BJ (cell line): ENCODE data around the gene GAGE12H. TPM values are rescaled to one million over a fixed set of nuclear protein-coding genes. Genes with fewer than 3 reads are reported as not detected.

Source experiments
- CTCF ChIA-PET: fragments of 350-600 bp; formaldehyde crosslinking; extraction: SDS; loops from one replicate; lab custom pipeline; 2021; ENCODE audit warnings: antibody characterized with exemption, inconsistent platforms; lab: Yijun Ruan, JAX
- POLR2A ChIA-PET: fragments of 300-600 bp; sonication (Branson Sonifier 250); formaldehyde crosslinking; extraction: SDS; loops from one replicate; lab custom pipeline; 2021; ENCODE audit warnings: antibody characterized with exemption; lab: Charles Lee
- DNase-seq: peaks from one replicate; pipeline ENCODE4 v3.0.0-alpha.2; 2011; ENCODE audit warnings: low read depth
- H3K27me3 ChIP-seq: 2 replicates; pipeline ENCODE4 v1.6.0; 2011; ENCODE audit warnings: low read length; ENCODE audit not compliant: control insufficient read depth, insufficient read depth
- H3K36me3 ChIP-seq: 2 replicates; pipeline ENCODE4 v1.5.1; 2011; ENCODE audit warnings: low read length; ENCODE audit not compliant: control insufficient read depth, insufficient read depth
- H3K4me3 ChIP-seq: 2 replicates; pipeline ENCODE4 v1.5.1; 2011; ENCODE audit warnings: low read depth, mild to moderate bottlenecking, control low read depth, low read length
- CTCF ChIP-seq: IDR thresholded peaks from 2 replicates; pipeline ENCODE4 v1.5.1; 2011; ENCODE audit warnings: low read depth, mild to moderate bottlenecking, control low read depth, inconsistent platforms, low read length, moderate library complexity; ENCODE audit not compliant: insufficient read depth
- polyA plus RNA-seq: library from polyadenylated mRNA; depleted of rRNA; stranded (reverse); fragments of >200 nt; gene quantifications from 2 replicates; pipeline ENCODE4 v1.2.3, GENCODE V29; 2011; rRNA removed
- small RNA-seq: library from RNA; depleted of rRNA; stranded (forward); fragments of <200 nt; gene quantifications from one replicate; pipeline ENCODE3, GENCODE V24; 2012; ENCODE audit warnings: low replicate concordance, low read depth; ENCODE audit not compliant: insufficient read length

The GAGE12H gene
- polyA plus RNA-seq, 1 experiment = not detected

GRCh38 chrX:49610718-49611310 is 31.1 kb downstream of the GAGE12H start:
- ChIA-PET CTCF (no interaction called here), POLR2A (no interaction called here)
- Histone ChIP-seq H3K36me3 (no peaks in the 10 kb centered on the region), H3K27me3 (no peaks in the 10 kb centered on the region), H3K4me3 (no peak overlapping the region)
- no peak for TF ChIP-seq CTCF
- no peak for DNase-seq

GRCh38 chrX:49618574-49618973 is 38.8 kb downstream of the GAGE12H start:
- ChIA-PET POLR2A (no interaction called here), CTCF (no interaction called here)
- DNase-seq = no peak
- Histone ChIP-seq H3K4me3 (no peak overlapping the region), H3K27me3 (no peaks in the 10 kb centered on the region), H3K36me3 (no peaks in the 10 kb centered on the region)
- no peak for TF ChIP-seq CTCF

- ChIA-PET POLR2A (no interaction called here), CTCF (no interaction called here)
- Histone ChIP-seq H3K4me3 (no peak overlapping the region), H3K36me3 (no peaks in the 10 kb centered on the region), H3K27me3 (no peaks in the 10 kb centered on the region)
- no peak for TF ChIP-seq CTCF
- DNase-seq = no peak
Observed at GRCh38 chrX:49627086-49627777, 47.5 kb downstream of the GAGE12H start.

Small RNAs within 50 kb of the gene (small RNA-seq; reads per million reads assigned to genes)
- gene GAGE12B = not detected

Other genes starting within 250 kb of the GAGE12H start
- gene GAGE13, start 248.4 kb upstream of the GAGE12H start, polyA plus RNA-seq = not detected in 2 replicates
- not detected in 2 replicates for gene GAGE12C, start 47.8 kb upstream of the GAGE12H start, polyA plus RNA-seq
- gene GAGE12D, start 38.2 kb upstream of the GAGE12H start, polyA plus RNA-seq = not detected in 2 replicates
- gene GAGE12E, start 28.7 kb upstream of the GAGE12H start, polyA plus RNA-seq = not detected in 2 replicates
- gene GAGE12F, start 19.1 kb upstream of the GAGE12H start, polyA plus RNA-seq = not detected in 2 replicates
- not detected in 2 replicates for gene GAGE12G, start 9.5 kb upstream of the GAGE12H start, polyA plus RNA-seq
- not detected in 2 replicates for gene GAGE2A, start 9.5 kb downstream of the GAGE12H start, polyA plus RNA-seq
- gene GAGE1, start 19.1 kb downstream of the GAGE12H start, polyA plus RNA-seq = not detected in 2 replicates
- gene PAGE1, start 116.0 kb downstream of the GAGE12H start, polyA plus RNA-seq = not detected in 2 replicates
- gene PAGE4, start 249.4 kb downstream of the GAGE12H start, polyA plus RNA-seq = not detected in 2 replicates